Measurements from ENCODE around the gene ITGAX.

Gene ITGAX

DNA sequence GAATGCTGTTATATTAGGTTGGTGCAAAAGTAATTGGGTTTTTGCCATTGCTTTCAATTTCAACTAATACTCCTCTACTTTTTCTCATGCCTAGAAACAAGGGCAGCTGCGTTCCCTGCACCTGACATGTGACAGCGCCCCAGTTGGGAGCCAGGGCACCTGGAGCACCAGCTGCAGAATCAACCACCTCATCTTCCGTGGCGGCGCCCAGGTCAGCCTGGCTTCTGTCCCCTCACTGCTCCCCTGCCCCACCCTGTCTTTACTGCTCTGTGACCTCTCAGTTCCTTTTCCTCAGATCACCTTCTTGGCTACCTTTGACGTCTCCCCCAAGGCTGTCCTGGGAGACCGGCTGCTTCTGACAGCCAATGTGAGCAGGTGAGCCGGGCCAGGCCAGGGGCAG, 21.7 kb downstream of the ITGAX start:
- no peak for DNase-seq

- DNase-seq: no peak
Observed at GRCh38 chr16:31377210-31377903, 22.4 kb downstream of the ITGAX start.

DNA sequence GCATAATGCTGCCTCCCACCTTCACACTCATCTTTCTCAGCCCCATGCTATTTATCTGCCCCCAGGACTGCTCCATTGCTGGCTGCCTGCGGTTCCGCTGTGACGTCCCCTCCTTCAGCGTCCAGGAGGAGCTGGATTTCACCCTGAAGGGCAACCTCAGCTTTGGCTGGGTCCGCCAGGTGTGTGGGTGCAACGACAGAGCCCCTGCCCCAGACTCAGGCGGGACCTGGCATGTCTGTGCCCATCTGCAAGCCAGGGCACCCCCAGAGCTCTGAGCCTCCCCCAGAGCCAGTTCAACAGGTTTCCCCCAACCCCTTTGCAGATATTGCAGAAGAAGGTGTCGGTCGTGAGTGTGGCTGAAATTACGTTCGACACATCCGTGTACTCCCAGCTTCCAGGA, 25.2 kb downstream of the ITGAX start:
- no peak for DNase-seq

DNA sequence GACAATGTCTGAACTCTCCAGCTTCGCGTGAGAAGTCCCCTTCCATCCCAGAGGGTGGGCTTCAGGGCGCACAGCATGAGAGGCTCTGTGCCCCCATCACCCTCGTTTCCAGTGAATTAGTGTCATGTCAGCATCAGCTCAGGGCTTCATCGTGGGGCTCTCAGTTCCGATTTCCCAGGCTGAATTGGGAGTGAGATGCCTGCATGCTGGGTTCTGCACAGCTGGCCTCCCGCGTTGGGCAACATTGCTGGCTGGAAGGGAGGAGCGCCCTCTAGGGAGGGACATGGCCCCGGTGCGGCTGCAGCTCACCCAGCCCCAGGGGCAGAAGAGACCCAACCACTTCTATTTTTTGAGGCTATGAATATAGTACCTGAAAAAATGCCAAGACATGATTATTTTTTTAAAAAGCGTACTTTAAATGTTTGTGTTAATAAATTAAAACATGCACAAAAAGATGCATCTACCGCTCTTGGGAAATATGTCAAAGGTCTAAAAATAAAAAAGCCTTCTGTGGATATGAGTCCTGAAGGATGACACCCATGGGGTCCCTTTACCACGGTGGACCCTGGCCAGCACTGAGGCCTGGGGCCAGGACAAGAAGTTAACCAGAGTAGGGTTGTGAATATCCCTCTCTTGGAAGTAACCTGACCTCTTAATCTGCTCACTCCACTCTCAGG, 27.6 kb downstream of the ITGAX start:
- DNase-seq: no peak

GRCh38 chr16:31385680-31386079, 30.7 kb downstream of the ITGAX start:
- DNase-seq: no peak

DNA sequence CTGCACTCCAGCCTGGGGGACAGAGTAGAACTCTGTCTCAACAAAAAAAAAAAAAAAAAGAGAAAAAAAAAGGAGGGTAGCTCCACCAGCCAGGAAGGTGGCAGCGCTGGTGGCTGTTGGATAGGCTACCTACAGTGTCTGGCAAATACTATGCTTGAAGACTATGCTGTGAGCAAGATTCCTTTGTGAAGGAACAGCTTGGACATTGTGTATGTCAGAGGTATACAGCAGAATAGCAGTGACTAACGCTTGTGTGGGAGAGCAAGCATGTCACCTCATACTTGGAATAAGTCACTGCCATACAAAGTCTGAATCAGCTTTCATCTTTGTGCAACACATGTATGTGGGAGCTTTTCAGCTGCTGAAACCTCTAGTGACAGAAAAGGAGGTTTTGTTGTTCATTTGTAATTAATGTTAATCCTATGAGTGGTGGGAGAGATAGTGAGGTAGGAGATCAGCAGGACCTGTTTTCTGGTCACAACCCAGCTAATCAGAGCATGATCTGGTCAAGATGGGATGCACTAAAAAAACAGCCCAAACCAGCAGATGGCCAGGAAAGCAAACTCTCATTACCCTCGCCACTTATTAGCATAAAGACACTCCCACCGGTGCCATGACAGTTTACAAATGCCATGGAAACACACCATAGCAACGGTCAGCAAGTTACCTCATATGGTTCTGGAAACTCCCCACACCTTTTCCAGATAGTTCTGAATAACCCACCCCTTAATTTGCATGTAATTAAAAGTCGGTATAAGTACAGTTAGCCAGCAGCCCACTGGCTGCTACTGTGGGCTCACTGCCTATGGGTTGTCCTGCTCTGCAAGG, 31.4 kb downstream of the ITGAX start:
- DNase-seq: no peak

DNA sequence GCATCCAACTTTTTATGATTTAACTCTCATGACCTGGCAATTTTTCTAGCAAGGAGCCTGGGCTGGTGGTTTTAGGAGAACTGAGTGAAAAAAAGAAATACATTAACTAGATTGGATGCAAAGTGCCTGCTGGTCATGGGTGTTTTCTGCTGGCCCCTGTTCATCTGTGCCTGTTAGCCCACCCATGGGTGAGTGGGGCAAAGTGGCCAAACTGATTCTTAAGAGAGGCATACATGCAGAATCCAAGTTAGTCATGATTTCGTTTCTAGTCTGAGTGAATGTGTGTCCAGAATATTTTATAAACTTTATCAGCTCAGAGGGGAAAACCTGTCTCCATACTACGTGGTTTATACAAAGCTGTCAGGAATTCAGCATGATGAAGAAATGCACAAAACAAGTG, 33.6 kb downstream of the ITGAX start:
- DNase-seq: no peak

DNA sequence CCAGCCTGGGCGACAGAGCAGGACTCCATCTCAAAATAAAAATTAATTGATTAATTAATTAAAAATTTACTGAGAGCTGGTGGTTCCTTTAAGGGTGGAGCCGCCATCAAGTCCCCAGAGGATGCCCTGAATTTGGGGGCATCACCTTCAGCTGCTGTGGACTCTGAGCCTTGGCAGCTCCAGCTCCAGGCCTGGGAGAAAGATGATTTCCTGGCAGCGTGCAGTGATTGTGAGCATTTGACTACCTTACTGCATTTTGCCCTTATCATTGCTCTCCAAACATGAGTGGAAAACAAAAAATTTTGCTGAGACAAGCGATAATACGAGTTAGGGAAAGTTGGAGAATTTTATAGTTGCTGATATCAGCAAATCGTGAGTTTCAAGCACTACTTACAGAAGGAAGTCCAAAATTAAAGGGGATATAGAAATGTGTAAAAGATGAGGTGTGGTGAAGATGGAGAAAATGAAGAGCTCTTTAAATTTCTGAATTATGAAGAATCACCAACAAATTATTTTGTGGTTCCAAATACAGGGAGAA, 35.6 kb downstream of the ITGAX start:
- DNase-seq: no peak

- no peak for DNase-seq
Observed at GRCh38 chr16:31393056-31393455, 38.1 kb downstream of the ITGAX start, which contains the start of gene ITGAD. TSS of gene ITGAD (plus strand) at chr16:31393335. CDS start at chr16:31393361, 26 bp downstream.

DNA sequence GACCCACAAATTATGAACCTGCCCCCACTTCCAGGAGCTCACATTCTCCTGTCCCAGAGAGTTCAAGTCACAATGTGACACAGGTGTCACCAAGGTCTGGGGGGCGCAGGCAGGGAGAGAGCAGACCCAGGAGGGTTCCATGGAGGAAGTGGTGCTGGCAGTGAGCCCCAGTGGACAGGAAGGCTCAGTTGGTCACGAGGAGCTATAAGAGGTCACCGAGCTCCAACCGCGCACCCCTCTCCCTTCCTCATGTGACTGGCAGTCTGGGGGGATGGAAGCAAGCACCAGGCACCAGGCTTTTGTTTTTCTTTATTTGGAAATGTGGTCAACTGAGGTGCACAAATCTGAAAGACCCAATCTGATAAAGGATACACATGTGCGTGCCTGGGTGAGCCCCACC, 40.7 kb downstream of the ITGAX start:
- no peak for DNase-seq

DNA sequence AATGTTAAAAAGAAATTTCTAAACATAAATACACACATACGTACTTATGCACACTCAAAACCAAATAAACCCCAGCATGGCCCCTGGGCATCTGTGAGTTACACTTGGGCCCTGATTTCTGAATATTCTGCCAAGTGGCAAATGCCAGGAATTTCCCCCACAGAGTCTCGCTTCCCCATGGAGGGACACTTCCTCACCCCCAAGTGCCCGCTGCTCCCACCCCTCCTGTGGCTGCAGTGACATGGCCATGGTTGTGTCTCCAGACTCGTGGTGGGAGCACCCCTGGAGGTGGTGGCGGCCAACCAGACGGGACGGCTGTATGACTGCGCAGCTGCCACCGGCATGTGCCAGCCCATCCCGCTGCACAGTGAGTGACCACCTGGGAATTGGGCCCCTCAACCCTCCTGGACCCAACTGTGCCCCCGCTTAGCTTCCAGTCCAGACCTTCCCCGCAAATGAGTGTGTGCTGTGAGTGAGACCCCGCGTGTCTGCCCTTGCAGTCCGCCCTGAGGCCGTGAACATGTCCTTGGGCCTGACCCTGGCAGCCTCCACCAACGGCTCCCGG, 42.2 kb downstream of the ITGAX start:
- no peak for DNase-seq

- DNase-seq: no peak
Observed at GRCh38 chr16:31397701-31398100, 42.7 kb downstream of the ITGAX start.

DNA sequence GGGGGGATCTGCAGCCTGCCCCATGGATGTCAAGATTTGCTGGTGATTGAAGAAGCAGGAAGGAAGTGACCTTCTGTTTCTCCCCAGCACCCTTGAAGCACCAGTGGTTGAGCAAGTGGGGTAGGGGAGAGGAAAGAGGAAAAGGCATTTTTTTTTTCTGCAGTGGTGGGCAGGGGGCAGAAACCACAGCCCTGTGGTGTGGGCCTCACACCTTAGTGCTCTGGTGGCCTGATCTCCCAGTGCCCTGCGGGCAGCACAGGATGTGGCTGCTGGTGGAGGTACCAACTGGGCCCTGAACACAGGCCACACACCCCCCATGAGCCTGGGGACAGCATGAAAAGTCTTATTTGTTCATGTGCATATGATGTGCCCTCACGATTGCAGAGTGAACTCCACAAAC, 45.2 kb downstream of the ITGAX start:
- no peak for DNase-seq

DNA sequence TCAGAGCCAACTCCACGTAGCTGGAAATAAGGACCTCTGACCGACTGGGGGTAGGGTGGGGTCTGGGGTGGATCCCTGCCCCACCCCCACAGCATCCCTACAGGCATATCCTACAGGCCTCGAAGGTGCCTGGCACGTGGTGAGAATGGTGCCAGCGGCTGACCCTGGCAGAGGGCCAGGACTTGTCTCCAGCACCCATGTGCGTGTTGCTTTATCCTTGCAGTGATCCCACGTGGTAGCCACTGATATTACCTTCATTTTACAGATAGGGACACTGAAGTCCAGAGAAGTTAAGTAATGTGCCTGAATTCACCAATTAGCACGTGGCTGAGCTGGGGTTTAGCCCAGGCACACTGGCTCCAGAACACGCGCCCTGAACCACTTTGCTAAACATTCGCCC, 46.5 kb downstream of the ITGAX start:
- DNase-seq: no peak

DNA sequence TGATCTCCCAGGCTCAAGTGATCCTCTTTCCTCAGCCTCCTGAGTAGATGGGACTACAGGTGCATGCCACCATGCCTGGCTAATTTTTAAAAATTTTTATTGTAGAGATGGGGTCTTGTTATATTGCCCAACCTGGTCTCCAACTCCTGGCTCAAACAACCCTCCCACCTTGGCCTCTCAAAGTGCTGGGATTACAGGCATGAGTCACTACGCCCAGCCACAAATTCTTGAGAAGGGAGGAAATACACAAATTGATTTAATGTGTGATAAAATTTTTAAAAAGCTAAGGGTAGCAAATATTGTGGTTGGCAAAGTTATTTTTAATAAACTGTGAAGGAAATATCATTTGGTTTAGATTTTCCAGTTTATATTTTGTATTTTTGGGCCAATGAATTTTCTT, 47.7 kb downstream of the ITGAX start:
- no peak for DNase-seq

DNA sequence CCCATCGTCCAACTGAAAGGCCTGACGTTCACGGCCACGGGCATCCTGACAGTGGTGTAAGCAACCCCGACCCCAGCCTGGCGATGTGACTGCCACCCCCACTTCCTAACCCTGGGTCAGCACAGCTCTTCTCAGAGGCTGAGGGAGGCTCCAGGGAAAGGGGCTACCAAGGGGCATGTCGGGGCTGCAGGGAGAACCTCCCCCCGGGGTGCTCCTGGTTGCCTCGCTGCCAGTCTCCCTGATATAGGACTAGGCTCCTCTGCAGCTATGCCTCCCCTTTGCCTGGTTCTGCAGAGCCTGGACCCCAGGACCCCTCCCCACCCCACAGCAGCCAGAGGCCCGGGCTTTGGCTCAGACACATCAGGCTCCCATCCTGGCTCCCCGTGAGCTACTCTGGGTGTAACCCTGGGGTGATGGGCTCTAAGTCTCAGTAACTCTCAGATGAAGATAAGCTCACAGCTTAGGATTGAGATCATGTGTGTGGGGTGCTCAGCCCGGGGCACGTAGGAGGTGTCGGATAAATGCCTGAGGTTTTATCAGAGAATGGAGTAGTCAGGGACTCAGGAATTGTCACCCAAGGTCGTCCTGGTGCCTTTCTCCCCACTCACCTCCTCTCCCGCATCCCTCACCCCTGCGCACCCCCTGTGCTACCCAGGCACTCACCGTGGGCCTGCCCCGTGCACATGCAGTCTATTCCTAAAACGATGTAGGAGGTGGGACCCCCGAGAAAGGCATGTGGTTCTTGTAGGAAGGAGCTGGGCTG, 48.8 kb downstream of the ITGAX start:
- DNase-seq: no peak

GRCh38 chr16:31404353-31405064, 49.5 kb downstream of the ITGAX start:
- no peak for DNase-seq

- no peak for DNase-seq
Observed at GRCh38 chr16:31407406-31407805, 52.4 kb downstream of the ITGAX start.

DNA sequence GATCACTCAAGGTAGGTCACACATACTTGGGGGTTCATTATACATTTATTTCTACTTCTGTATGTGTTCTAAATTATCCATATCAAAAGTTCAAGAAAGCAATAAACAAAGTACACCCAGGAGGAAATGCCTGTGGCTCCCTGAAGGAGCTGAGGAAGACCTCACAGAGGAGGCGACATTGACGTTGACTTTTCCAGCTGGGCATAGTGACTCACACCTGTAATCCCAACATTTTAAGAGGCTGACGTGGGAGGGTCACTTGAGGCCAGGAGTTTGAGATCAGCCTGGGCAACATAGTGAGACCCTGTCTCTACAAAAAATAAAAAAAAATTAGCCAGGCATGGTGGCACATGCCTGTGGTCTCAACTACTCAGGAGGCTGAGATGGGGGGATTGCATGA, 54.5 kb downstream of the ITGAX start:
- no peak for DNase-seq

- DNase-seq: no peak
Observed at GRCh38 chr16:31410082-31410481, 55.1 kb downstream of the ITGAX start.

GRCh38 chr16:31411024-31411844, 56.3 kb downstream of the ITGAX start:
- no peak for DNase-seq

Data from NCI-H1417 treated with DMSO at 0.1 percent for 48 hours (cell line).